IMR-90 (cell line): Measurements from ENCODE around the gene TRPM3. TPM values are rescaled to one million over a fixed set of nuclear protein-coding genes. Genes with fewer than 3 reads are reported as not detected.

Experiments used
- ATAC-seq: fragments of 200-7000 bp; cut with Tn5 transposase; 2 replicates; pipeline ENCODE4 v1.9.1; 2020; ENCODE audit warnings: low read depth, mild to moderate bottlenecking, moderate library complexity
- BruUV-seq: library from RNA; stranded (reverse); fragments of 400-500 nt; replicated peaks from 2 replicates; lab custom pipeline; 2021; lab: Mats Ljungman, UMichigan
- CTCF ChIA-PET: fragments of 300-600 bp; formaldehyde crosslinking; extraction: SDS; loops from one replicate; lab custom pipeline; 2021; ENCODE audit warnings: antibody characterized with exemption; lab: Yijun Ruan, JAX
- POLR2A ChIA-PET: fragments of 300-600 bp; sonication (Branson Sonifier 250); formaldehyde crosslinking; loops from one replicate; lab custom pipeline; 2022; ENCODE audit warnings: antibody characterized with exemption; ENCODE audit not compliant: unreplicated experiment; lab: Charles Lee
- DNase-seq: peaks from one replicate; pipeline ENCODE4 v3.0.0; 2013
- H2AFZ ChIP-seq: replicated peaks from 2 replicates; pipeline ENCODE3; 2013; ENCODE audit warnings: low read length, mild to moderate bottlenecking; ENCODE audit not compliant: poor library complexity
- H2AK5ac ChIP-seq: 2 replicates; pipeline ENCODE4 v1.6.1; 2013; ENCODE audit warnings: low read depth, low read length, inconsistent platforms
- H2AK9ac ChIP-seq: replicated peaks from 2 replicates; pipeline ENCODE3; 2013; ENCODE audit warnings: mild to moderate bottlenecking, low read depth, low read length, moderate library complexity; ENCODE audit not compliant: poor library complexity
- H2BK120ac ChIP-seq: 2 replicates; pipeline ENCODE4 v1.6.1; 2013; ENCODE audit warnings: low read depth, low read length, inconsistent platforms
- H2BK15ac ChIP-seq: 3 replicates; pipeline ENCODE4 v1.6.1; 2013; ENCODE audit warnings: low read depth, low read length, inconsistent platforms
- H2BK20ac ChIP-seq: 2 replicates; pipeline ENCODE4 v1.6.1; 2013; ENCODE audit warnings: low read depth, mild to moderate bottlenecking, inconsistent platforms, low read length, moderate library complexity
- H2BK5ac ChIP-seq: 2 replicates; pipeline ENCODE4 v1.6.1; 2013; ENCODE audit warnings: mild to moderate bottlenecking, low read depth, low read length, inconsistent platforms; ENCODE audit not compliant: poor library complexity, severe bottlenecking
- H3K14ac ChIP-seq: replicated peaks from 2 replicates; pipeline ENCODE4 v1.6.1; 2013; ENCODE audit warnings: low read depth, low read length, inconsistent platforms
- H3K18ac ChIP-seq: 2 replicates; pipeline ENCODE4 v1.6.1; 2013; ENCODE audit warnings: low read depth, low read length, control low read depth
- H3K23ac ChIP-seq: 2 replicates; pipeline ENCODE4 v1.6.1; 2013; ENCODE audit warnings: low read depth, low read length, inconsistent platforms
- H3K27ac ChIP-seq: 2 replicates; pipeline ENCODE4 v1.5.1; 2013; ENCODE audit warnings: mild to moderate bottlenecking, control low read depth, low read length; ENCODE audit not compliant: insufficient read depth
- H3K27me3 ChIP-seq: 2 replicates; pipeline ENCODE4 v1.6.1; 2013; ENCODE audit warnings: low read length; ENCODE audit not compliant: control insufficient read depth, insufficient read depth
- H3K36me3 ChIP-seq: 2 replicates; pipeline ENCODE4 v1.6.1; 2013; ENCODE audit warnings: low read length, mixed read lengths; ENCODE audit not compliant: control insufficient read depth, insufficient read depth
- H3K4ac ChIP-seq: 2 replicates; pipeline ENCODE4 v1.6.1; 2013; ENCODE audit warnings: low read depth, low read length, inconsistent platforms
- H3K4me1 ChIP-seq: 2 replicates; pipeline ENCODE4 v1.6.1; 2013; ENCODE audit warnings: low read length, mixed read lengths; ENCODE audit not compliant: control insufficient read depth, insufficient read depth
- H3K4me2 ChIP-seq: 2 replicates; pipeline ENCODE4 v1.6.1; 2013; ENCODE audit warnings: low read depth, mild to moderate bottlenecking, control low read depth, low read length, moderate library complexity
- H3K4me3 ChIP-seq: 2 replicates; pipeline ENCODE4 v1.5.1; 2013; ENCODE audit warnings: low read depth, mild to moderate bottlenecking, control low read depth, low read length, moderate library complexity; ENCODE audit not compliant: insufficient read depth
- H3K56ac ChIP-seq: 2 replicates; pipeline ENCODE4 v1.6.1; 2013; ENCODE audit warnings: low read length, inconsistent platforms; ENCODE audit not compliant: insufficient read depth; ENCODE audit errors: extremely low read depth
- H3K79me1 ChIP-seq, 2 experiments: 2 replicates each; pipeline ENCODE4 v1.6.1; 2013; ENCODE audit warnings: low read length in 2 of 2, inconsistent platforms in 1 of 2, low read depth in 1 of 2
- H3K9ac ChIP-seq: 2 replicates; pipeline ENCODE4 v1.6.1; 2013; ENCODE audit warnings: low read depth, low read length, control low read depth
- H3K9me1 ChIP-seq: 2 replicates; pipeline ENCODE4 v1.6.1; 2013; ENCODE audit warnings: low read length, inconsistent platforms; ENCODE audit not compliant: insufficient read depth
- H3K9me3 ChIP-seq: 2 replicates; pipeline ENCODE4 v1.6.1; 2013; ENCODE audit warnings: low read length; ENCODE audit not compliant: control insufficient read depth, insufficient read depth
- H4K20me1 ChIP-seq: 2 replicates; pipeline ENCODE4 v1.6.1; 2013; ENCODE audit warnings: low read length, inconsistent platforms; ENCODE audit not compliant: insufficient read depth
- H4K5ac ChIP-seq: 2 replicates; pipeline ENCODE4 v1.6.1; 2013; ENCODE audit warnings: mild to moderate bottlenecking, low read depth, low read length, control low read depth
- H4K8ac ChIP-seq, 2 experiments: 2 replicates each; pipeline ENCODE4 v1.6.1; 2013; ENCODE audit warnings: low read depth in 2 of 2, low read length in 2 of 2, control low read depth in 1 of 2, inconsistent platforms in 1 of 2
- H4K91ac ChIP-seq: 2 replicates; pipeline ENCODE4 v1.6.1; 2013; ENCODE audit warnings: low read depth, low read length, inconsistent platforms; ENCODE audit not compliant: insufficient read depth
- CHD1 ChIP-seq: IDR thresholded peaks from 2 replicates; pipeline ENCODE4 v1.6.1; 2012; ENCODE audit warnings: low read depth, low read length, improper control_type of control experiment
- MXI1 ChIP-seq: IDR thresholded peaks from 2 replicates; pipeline ENCODE4 v1.6.1; 2012; ENCODE audit warnings: low read depth, mild to moderate bottlenecking, low read length, moderate library complexity, borderline replicate concordance
- NFE2L2 ChIP-seq: fragments of 150-350 bp; IDR thresholded peaks from 2 replicates; pipeline ENCODE4 v1.6.1; 2016; ENCODE audit warnings: low read depth, mild to moderate bottlenecking, low read length
- RAD21 ChIP-seq: IDR thresholded peaks from 2 replicates; pipeline ENCODE4 v1.6.1; 2012; ENCODE audit warnings: low read length, improper control_type of control experiment
- RCOR1 ChIP-seq: IDR thresholded peaks from 2 replicates; pipeline ENCODE4 v1.6.1; 2012; ENCODE audit warnings: mild to moderate bottlenecking, low read length, improper control_type of control experiment; ENCODE audit not compliant: insufficient replicate concordance
- RFX5 ChIP-seq: IDR thresholded peaks from 2 replicates; pipeline ENCODE4 v1.8.0; 2012; ENCODE audit warnings: low read depth, mild to moderate bottlenecking, low read length, moderate library complexity
- WGBS, 2 experiments: methylation state at CpG; one replicate each; pipeline versions ENCODE4 v1.1.5 to v1.1.7; 2013; ENCODE audit warnings: missing lambda C conversion rate in 2 of 2; ENCODE audit not compliant: insufficient read length in 1 of 2; ENCODE audit errors: extremely low coverage in 2 of 2; 5-methylcytosine and 5-hydroxymethylcytosine counted together
- dilution Hi-C: fragments of 300-500 bp; cut with HindIII; formaldehyde crosslinking; loops from one replicate; pipeline ENCODE4 v1.14.3; 2018; ENCODE audit warnings: low sequenced_read_pairs; ENCODE audit not compliant: unreplicated experiment
- in situ Hi-C: fragments of 300-500 bp; cut with MboI; formaldehyde crosslinking; loops from 3 replicates; pipeline ENCODE4 v1.14.3; 2019; ENCODE audit warnings: low sequenced_read_pairs, inconsistent platforms, mixed read lengths
- intact Hi-C: fragments of 100-400 bp; cut with micrococcal nuclease; formaldehyde crosslinking; loops from 2 replicates; pipeline ENCODE4 v1.10.0; 2022
- polyA plus RNA-seq, 3 experiments: library from polyadenylated mRNA; depleted of rRNA; stranded (reverse); fragments of >200 nt; gene quantifications; 2 replicates each; pipeline ENCODE4 v1.2.3, GENCODE V29; 2012; ENCODE audit warnings: low replicate concordance in 1 of 3
- total RNA-seq: library from RNA; depleted of rRNA; stranded (reverse); fragments of >200 nt; gene quantifications from 2 replicates; pipeline ENCODE4 v1.2.3, GENCODE V29; 2012

Gene TRPM3
- total and polyA plus RNA-seq, 2 of the 4 experiments (the other 2 are of a cell fraction), result not detected

- Histone ChIP-seq H2BK5ac (peak overlapping the region; percentile 61), H4K20me1 (no peaks in the 10 kb centered on the region), H2BK120ac (peak overlapping the region; percentile 87), H3K23ac (peak overlapping the region; percentile 75; the same call in 1 of the 2 replicates), H3K27me3 (no peaks in the 10 kb centered on the region), H3K9me3 (no peaks in the 10 kb centered on the region), H4K8ac (peak overlapping the region; percentile 5 to 83; a peak in 3 of 4 replicates), H3K36me3 (no peaks in the 10 kb centered on the region), H3K18ac (peak overlapping the region; percentile 97), H3K9me1 (peaks cover 20% of the 10 kb centered on the region), H3K79me1 (no peaks in the 10 kb centered on the region), H3K4ac (peak overlapping the region; percentile 94), H2AK5ac (peak overlapping the region; percentile 65), H3K56ac (no peak overlapping the region), H3K27ac (peak overlapping the region; percentile 54; the same call in 1 of the 2 replicates), H2BK20ac (peak overlapping the region; percentile 88), H3K4me3 (no peak overlapping the region), H4K91ac (peak overlapping the region; percentile 84), H3K4me1 (peaks cover 24% of the 10 kb centered on the region), H3K9ac (0 out of 2 replicates have a peak overlapping the region, but pooled peaks have one; percentile 2), H3K4me2 (no peak overlapping the region), H2AFZ (peak overlapping the region; percentile 53), H4K5ac (peak overlapping the region; percentile 96), H2BK15ac (peak overlapping the region; percentile 88; the same call in 2 of the 3 replicates), H2AK9ac (no peak overlapping the region), H3K14ac (peak overlapping the region; percentile 87)
- CTCF ChIA-PET, result interaction anchor here (0.6 to 1.1 kb wide), 4 partner anchors 32 to 38 kb away, joined by 3 read pairs; no protein-coding TSS in a partner anchor
- POLR2A ChIA-PET, result no interaction called here
- DNase-seq, result no peak
- WGBS, 2 experiments, result no CpG with 5 or more reads among the region's 8 CpGs
- intact Hi-C loops (no loop called here), dilution Hi-C loops (no loop called here), in situ Hi-C loops (no loop called here)
- TF ChIP-seq NFE2L2 (no peak), CHD1 (no peak), RCOR1 (no peak), MXI1 (no peak), RFX5 (no peak), RAD21 (no peak)
- no TSS peak for BruUV-seq
- ATAC-seq, result no peak
Measured at GRCh38 chr9:70564468-70565335, 556.7 kb downstream of the TRPM3 start.
